Head of caudate nucleus (tissue), 42 donors: Measurements from ENCODE around the gene TRMT112.
"Not testable (repeated sequence)": the region's sequence is repeated elsewhere in the genome, so short reads cannot be mapped to it uniquely, and the experiment has no call there.

Source experiments
- DNase-seq, 42 donors: peaks; one replicate each; pipeline versions ENCODE4 v3.0.0 to v3.0.0-alpha.2; 2020 to 2021; ENCODE audit warnings: mixed read lengths in 7 of 42
- intact Hi-C: fragments of 100-400 bp; cut with DNase I; formaldehyde crosslinking; loops from one replicate; pipeline ENCODE4 v1.15.0; 2022

Gene TRMT112

GRCh38 chr11:64316672-64317324, 561 bp downstream of the TRMT112 start:
- DNase-seq = peak in 6 of 42 donors; percentile 14 to 44 (median 30)
- intact Hi-C loops = loop anchor here (5.0 kb wide), 1 partner anchor 41 kb away; the partner anchor contains the start of gene RPS6KA4

DNA sequence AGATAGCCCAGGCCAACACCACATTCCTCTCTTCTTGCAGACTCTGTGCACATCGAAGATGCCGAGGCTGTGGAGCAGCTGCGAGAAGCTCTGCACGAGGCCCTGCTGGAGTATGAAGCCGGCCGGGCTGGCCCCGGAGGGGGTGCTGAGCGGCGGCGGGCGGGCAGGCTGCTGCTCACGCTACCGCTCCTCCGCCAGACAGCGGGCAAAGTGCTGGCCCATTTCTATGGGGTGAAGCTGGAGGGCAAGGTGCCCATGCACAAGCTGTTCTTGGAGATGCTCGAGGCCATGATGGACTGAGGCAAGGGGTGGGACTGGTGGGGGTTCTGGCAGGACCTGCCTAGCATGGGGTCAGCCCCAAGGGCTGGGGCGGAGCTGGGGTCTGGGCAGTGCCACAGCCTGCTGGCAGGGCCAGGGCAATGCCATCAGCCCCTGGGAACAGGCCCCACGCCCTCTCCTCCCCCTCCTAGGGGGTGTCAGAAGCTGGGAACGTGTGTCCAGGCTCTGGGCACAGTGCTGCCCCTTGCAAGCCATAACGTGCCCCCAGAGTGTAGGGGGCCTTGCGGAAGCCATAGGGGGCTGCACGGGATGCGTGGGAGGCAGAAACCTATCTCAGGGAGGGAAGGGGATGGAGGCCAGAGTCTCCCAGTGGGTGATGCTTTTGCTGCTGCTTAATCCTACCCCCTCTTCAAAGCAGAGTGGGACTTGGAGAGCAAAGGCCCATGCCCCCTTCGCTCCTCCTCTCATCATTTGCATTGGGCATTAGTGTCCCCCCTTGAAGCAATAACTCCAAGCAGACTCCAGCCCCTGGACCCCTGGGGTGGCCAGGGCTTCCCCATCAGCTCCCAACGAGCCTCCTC, 1.5 kb downstream of the TRMT112 start:
- DNase-seq = not testable (repeated sequence)
- intact Hi-C loops = loop anchor here (5.0 kb wide), 1 partner anchor 41 kb away; the partner anchor contains the start of gene RPS6KA4

DNA sequence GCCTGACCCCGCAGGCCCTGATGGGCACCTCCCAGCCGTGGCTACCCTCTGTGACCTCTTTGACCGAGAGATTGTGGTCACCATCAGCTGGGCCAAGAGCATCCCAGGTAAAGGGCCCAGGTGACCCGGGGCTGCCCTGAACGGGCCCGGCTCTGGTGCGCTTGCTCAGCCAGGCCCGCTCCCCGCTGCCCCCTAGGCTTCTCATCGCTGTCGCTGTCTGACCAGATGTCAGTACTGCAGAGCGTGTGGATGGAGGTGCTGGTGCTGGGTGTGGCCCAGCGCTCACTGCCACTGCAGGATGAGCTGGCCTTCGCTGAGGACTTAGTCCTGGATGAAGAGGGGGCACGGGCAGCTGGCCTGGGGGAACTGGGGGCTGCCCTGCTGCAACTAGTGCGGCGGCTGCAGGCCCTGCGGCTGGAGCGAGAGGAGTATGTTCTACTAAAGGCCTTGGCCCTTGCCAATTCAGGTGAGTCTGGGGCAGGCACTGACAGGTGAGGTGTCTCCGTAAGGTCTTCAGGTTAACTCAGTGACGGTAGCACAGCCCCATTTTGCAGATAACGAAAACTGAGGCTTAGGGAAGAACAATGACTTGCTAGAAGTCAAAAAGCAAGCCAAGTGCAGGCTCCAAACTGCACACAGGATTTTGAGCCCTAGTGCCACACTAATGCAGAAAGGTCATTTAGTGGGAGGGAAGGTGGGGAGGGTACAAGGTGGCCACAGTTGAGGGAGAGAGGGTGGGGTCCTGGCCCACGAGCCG, 2.4 kb downstream of the TRMT112 start:
- no peak for DNase-seq
- intact Hi-C loops = loop anchor here (5.0 kb wide), 1 partner anchor 42 kb away; the partner anchor contains the start of gene RPS6KA4

DNA sequence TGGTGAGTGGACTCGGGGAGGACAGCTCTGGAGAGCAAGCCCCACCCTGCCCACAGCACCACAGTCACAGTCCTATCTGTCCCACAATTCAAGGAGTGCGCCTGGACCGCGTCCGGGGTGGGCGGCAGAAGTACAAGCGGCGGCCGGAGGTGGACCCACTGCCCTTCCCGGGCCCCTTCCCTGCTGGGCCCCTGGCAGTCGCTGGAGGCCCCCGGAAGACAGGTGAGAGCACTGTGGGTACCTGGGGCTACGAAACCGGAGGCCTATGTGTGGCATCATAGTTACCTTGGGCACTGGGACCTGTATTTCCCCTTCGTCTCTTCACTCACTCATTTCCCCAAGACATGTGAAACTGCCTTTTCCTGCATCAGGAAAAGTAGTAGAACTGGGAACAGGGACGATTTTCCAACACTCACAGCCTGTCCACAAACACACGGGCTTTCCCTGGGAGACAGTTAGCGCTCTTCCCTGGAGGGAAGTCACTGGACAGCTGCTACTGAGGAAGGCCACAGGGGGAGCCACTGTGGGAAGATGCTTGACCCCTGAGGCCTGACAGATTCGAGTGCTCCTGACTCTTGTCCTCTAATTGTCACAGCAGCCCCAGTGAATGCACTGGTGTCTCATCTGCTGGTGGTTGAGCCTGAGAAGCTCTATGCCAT, 3.1 kb downstream of the TRMT112 start:
- intact Hi-C loops = no loop called here
- no peak for DNase-seq

GRCh38 chr11:64313491-64314145, 3.7 kb downstream of the TRMT112 start:
- DNase-seq = peak in 17 of 42 donors; percentile 30 to 73 (median 43)
- intact Hi-C loops = no loop called here

DNA sequence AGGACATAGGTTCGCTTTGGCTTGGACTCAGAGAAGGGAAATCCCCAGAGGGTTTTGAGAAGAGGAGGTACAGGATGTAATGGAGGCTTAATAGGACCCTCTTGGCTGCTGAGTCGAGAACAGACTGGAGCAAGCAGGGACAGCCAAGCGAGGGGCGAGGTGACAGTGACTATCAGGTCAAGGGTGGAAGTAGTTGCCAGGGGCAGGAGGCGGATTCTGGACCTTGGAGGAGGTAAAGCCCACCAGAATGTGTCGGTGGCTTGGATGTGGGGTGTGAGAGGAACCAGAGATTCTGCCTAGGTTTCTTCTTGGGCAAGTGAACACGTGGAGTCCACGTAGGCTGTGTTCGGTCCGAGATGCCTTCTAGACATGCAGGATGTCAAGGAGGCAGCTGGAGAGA, 4.4 kb downstream of the TRMT112 start:
- DNase-seq = no peak
- intact Hi-C loops = no loop called here

DNA sequence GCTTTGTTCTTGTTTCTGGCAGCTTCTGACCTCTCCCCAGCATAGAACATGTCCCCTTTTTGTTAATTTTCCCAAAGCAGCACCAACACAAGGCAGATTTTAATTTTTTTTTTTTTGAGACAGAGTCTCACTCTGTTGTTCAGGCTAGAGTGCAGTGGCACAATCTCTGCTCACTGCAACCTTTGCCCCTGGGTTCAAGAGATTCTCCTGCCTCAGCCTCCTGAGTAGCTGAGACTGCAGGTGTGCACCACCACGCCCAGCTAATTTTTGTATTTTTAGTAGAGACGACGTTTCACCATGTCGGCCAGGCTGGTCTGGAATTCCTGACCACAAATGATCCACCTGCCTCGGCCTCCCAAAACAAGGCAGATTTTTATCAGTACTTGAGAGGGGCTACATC, 9.6 kb downstream of the TRMT112 start:
- DNase-seq, intact Hi-C loops: not testable (repeated sequence)

DNA sequence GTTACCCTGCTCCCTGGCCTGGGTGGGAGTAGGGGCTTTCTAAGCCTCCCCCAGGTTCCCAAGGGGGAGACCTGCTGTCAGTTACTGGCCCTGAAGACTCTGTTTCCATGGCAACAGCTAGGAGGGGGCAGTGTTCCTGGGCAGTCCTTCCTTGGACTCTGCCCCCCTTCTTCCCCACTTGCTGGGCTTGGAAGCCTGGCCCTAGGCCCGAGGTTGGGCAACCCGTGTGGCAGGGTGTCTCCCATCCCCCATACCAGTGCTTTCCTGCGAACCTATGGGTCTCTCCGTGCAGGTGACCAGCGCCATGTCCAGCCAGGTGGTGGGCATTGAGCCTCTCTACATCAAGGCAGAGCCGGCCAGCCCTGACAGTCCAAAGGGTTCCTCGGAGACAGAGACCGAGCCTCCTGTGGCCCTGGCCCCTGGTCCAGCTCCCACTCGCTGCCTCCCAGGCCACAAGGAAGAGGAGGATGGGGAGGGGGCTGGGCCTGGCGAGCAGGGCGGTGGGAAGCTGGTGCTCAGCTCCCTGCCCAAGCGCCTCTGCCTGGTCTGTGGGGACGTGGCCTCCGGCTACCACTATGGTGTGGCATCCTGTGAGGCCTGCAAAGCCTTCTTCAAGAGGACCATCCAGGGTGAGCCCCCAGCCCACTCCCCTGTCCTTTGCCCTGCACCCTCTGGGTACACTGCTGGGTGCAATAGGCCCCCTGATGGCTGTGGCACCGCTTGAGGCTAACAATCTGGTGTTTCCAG, 10.3 kb downstream of the TRMT112 start:
- intact Hi-C loops = no loop called here
- DNase-seq = peak in 12 of 42 donors; percentile 37 to 63 (median 49)

DNA sequence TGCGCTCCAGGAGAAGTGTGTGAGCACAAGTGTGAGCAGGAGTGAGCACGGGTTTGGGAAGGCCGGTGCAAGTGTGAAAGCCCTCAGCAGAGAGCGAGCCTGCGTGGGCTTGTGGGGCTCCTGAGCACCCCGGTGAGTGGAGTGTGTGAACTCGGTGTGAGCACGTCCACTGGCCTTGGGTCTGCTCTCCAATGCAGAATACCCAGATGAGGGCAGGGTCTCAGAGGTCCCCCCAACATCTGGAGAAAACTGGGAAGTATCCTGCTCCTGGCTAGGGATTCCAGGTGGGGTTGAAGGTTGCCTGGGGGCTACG, 10.8 kb downstream of the TRMT112 start:
- DNase-seq = peak in 3 of 42 donors; percentile 17 to 41 (median 36)
- intact Hi-C loops = no loop called here

- intact Hi-C loops = loop anchor here (2.0 kb wide), 1 partner anchor 35 kb away; no protein-coding TSS in a partner anchor
- DNase-seq = peak; percentile 46 to 82 (median 64)
Measured at GRCh38 chr11:64305691-64306562, 11.4 kb downstream of the TRMT112 start.

GRCh38 chr11:64305075-64305690, 12.2 kb downstream of the TRMT112 start, which contains the start of gene ESRRA:
TSS of gene ESRRA (plus strand) at chr11:64305524. CDS start at chr11:64307180, 1,656 bp downstream.
- intact Hi-C loops = loop anchor here (2.0 kb wide), 1 partner anchor 34 kb away; no protein-coding TSS in a partner anchor
- peak; percentile 98 to 100 (median 100) for DNase-seq

DNA sequence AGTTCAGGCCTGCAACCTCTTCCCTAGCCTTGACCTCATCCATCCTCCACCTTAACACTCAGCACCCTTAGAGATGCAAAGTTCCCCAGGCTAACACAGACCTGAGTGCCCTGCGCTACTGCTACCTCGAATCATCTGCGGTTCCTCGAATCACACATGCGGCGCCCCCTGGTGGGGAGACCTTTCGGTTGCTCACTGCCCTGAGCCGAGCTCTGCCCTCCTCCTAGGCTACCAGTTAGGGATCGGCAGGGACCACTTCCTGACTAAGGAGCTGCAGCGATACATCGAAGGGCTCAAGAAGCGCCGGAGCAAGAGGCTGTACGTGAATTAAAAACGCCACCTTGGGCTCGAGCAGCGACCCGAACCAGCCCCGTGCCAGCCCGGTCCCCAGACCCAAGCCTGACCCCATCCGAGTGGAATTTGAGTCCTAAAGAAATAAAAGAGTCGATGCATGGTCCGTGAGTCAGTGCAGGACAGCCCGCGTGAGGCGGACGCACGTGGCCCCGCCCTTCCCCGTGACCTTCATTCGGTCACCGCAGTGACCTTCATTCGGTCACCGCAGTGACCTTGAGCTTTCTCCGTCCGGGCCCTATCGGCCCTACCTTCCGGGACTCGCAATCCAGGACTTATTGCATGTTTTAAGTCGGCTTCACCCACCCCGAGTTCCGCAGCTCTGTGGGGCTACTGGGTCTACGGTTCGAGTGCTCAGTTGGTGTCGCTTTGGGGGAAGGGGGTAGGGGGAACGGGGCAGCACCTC, 12.9 kb downstream of the TRMT112 start:
- intact Hi-C loops = loop anchor here (2.0 kb wide), 1 partner anchor 34 kb away; no protein-coding TSS in a partner anchor
- peak; percentile 91 to 99 (median 96) for DNase-seq

GRCh38 chr11:64304032-64304315, 13.4 kb downstream of the TRMT112 start:
- intact Hi-C loops = loop anchor here (2.0 kb wide), 1 partner anchor 33 kb away; no protein-coding TSS in a partner anchor

DNA sequence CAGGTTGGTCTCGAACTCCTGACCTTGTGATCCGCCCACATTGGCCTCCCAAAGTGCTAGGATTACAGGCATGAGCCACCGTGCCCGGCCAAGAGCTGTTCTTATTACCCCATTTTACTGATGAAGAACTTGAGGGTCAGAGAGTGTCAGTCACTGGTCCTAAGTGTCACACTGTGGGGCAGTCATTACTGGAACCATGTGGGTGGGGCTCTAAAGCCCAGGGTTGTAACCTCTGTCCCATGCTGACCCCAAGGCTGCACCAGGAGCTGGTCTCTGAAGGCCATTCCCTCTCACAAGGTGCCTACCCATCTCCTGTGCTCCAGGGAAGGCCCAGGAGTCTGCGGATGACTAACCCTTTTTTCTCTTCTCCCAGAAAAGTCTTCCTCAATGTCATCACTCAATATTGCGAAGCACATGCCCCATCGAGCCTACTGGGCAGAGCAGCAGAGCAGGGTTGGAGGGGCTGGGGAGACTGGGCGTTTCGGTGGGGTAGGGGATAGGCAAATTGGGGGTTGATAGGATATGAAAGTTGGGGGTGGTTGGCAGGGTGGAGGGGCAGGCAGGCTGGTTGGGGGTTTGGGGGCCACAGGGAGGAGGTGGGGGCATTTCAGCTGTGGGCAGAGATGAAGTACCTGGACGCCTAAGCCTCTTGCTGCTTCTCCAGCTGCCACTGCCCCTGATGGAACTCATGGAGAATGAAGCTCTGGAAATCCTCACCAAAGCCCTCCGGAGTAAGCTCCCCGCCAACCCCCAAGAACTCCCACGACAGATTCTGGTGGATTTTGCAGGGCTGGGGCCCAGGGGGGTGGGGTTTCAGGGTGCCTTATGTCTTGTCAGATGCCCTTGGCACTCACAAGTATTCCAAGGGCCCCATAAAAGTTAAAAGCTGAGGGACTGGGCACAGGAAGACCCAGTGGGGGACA, 14.0 kb downstream of the TRMT112 start:
- intact Hi-C loops = loop anchor here (2.0 kb wide), 1 partner anchor 33 kb away; no protein-coding TSS in a partner anchor
- no peak for DNase-seq

More at GRCh38 chr11:64304032-64304315, 13.4 kb downstream of the TRMT112 start:
- no peak for DNase-seq
